Heart right ventricle (tissue), 16 donors: ENCODE measurements around the gene ABHD11. TPM values are rescaled to one million over a fixed set of nuclear protein-coding genes. Genes with fewer than 3 reads are reported as not detected.

Source experiments
- ATAC-seq, 8 donors: fragments of 200-7000 bp; cut with Tn5 transposase; one replicate each; pipeline ENCODE4 v1.9.1; 2020; ENCODE audit warnings: mild to moderate bottlenecking in 8 of 8, moderate library complexity in 8 of 8, moderate number of reproducible peaks in 1 of 8
- DNase-seq, 2 donors: peaks; one replicate each; pipeline ENCODE4 v3.0.0-alpha.2; 2020
- H3K27ac ChIP-seq, 10 donors: fragments of 200-600 bp; sonication (generic) in 2 of 10; one replicate each; pipeline versions ENCODE4 v1.5.0 to v1.8.0; 2020 to 2022; ENCODE audit warnings: mild to moderate bottlenecking in 3 of 10
- H3K27me3 ChIP-seq, 7 donors: fragments of 200-600 bp; one replicate each; pipeline ENCODE4 v1.8.0; 2021 to 2022; ENCODE audit warnings: mild to moderate bottlenecking in 2 of 7
- H3K36me3 ChIP-seq, 9 donors: fragments of 200-600 bp; sonication (generic) in 1 of 9; one replicate each; pipeline versions ENCODE4 v1.5.0 to v1.8.0; 2020 to 2022; ENCODE audit warnings: mild to moderate bottlenecking in 2 of 9
- H3K4me1 ChIP-seq, 9 donors: fragments of 200-600 bp; sonication (generic) in 1 of 9; one replicate each; pipeline versions ENCODE4 v1.5.0 to v1.8.0; 2020 to 2022; ENCODE audit warnings: mild to moderate bottlenecking in 4 of 9
- H3K4me3 ChIP-seq, 10 donors: fragments of 200-600 bp; sonication (generic) in 2 of 10; one replicate each; pipeline versions ENCODE4 v1.5.0 to v1.8.0; 2020 to 2022; ENCODE audit warnings: mild to moderate bottlenecking in 7 of 10, moderate library complexity in 2 of 10
- H3K9me3 ChIP-seq, 11 donors: fragments of 200-600 bp in 10 of 11; sonication (generic) in 2 of 11; one replicate each; pipeline versions ENCODE4 v1.5.0 to v1.8.0; 2013 to 2022; ENCODE audit warnings: mild to moderate bottlenecking in 2 of 11, control low read depth in 1 of 11, moderate library complexity in 1 of 11
- WGBS, 2 donors: extraction: QIAGEN DNeasy Blood & Tissue Kit; methylation state at CpG; one replicate each; pipeline ENCODE4 v1.1.7; 2013; ENCODE audit warnings: inconsistent platforms in 1 of 2; 5-methylcytosine and 5-hydroxymethylcytosine counted together
- intact Hi-C, 10 donors: fragments of 100-400 bp; cut with DNase I; formaldehyde crosslinking; loops; one replicate each; pipeline versions ENCODE4 v1.11.1 to v1.14.2; 2022
- polyA plus RNA-seq, 2 donors: library from polyadenylated mRNA; stranded (reverse); fragments of 200-250 nt; gene quantifications; one replicate each; pipeline ENCODE4 v1.2.3, GENCODE V29; 2013
- total RNA-seq, 10 donors: library from RNA; stranded (reverse); fragmentation: NEBNext Ultra II Directional in 3 of 10; extraction: Animal tissue kit (Norgen Biotek cat#: 25700) in 3 of 10; gene quantifications; one replicate each; pipeline versions ENCODE4 v1.2.1 to v1.2.4, GENCODE V29; 2021 to 2023
- TF ChIP-seq, protein P1 (sequence below), 9 donors: fragments of 200-600 bp; sonication (generic) in 2 of 9; IDR thresholded peaks; one replicate each; pipeline versions ENCODE4 v1.5.0 to v1.8.0; 2021 to 2022; ENCODE audit warnings: antibody characterized with exemption in 9 of 9, mild to moderate bottlenecking in 5 of 9, moderate library complexity in 1 of 9
- donor health status: Arrhythmogenic right ventricular cardiomyopathy.
- donor health status: ischemic (EF 13 %, LVEDD 7.1; RV severe dilation, severe dysfunction).
- donor health status: healthy with polysubstance abuse.
- donor health status: DM: no; HTN: yes; CAD: no.
- donor health status: DM: no; HTN: no; CAD: no.
- donor health status: ischemic (EF 25% LVEDD 6.9; RV normal size, moderate dysfunction).
- donor health status: ischemic (EF 25% LVEDD 5.7; RV mildly dilated, moderate dysfunction).
- donor health status: healthy.
- donor health status: DM: yes; HTN: yes; CAD: no.
- donor health status: Ischemic cardiomyopathy.
- donor health status: ischemic (EF 35%, LVEDD 5.7; RV mildly dilated, moderate dysfunction).
- donor health status: nonischemic (EF 11% LVEDD 7.7; RV severe dilation, severe dysfunction).
- donor health status: DM: yes; HTN: yes; CAD: no.
- donor health status: PGD.
- donor health status: ischemic (EF 29% LVEDD 5.4; RV normal size, mild dysfunction).
- donor health status: nonischemic (EF 23%, LVEDD 6.1; RV moderate dilation, normal function).

The ABHD11 gene
- total and polyA plus RNA-seq, 12 donors: 20.0 to 36.8 (median 29.6) TPM

DNA sequence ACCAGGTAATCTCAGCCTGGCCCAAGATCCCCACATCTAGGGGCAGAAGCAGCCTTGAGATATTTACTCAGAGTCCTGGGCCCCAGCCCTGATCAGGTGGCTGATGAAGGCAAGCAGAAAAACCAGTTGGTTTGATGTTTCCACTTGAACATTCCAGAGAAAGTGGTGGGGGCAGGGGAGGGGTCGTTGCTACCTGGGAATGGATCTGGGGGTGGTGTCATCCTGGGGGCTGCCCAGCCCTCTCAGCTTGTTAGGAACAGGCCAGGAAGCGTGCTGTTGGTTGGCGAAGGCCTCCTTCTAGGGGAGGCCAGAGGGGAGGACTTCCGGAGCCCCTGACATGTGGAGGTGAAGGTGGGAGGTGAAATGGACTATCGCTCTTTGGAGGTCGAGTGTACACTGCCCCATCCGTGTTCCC, 3.7 kb upstream of the ABHD11 start:
- TF ChIP-seq, protein P1, sequence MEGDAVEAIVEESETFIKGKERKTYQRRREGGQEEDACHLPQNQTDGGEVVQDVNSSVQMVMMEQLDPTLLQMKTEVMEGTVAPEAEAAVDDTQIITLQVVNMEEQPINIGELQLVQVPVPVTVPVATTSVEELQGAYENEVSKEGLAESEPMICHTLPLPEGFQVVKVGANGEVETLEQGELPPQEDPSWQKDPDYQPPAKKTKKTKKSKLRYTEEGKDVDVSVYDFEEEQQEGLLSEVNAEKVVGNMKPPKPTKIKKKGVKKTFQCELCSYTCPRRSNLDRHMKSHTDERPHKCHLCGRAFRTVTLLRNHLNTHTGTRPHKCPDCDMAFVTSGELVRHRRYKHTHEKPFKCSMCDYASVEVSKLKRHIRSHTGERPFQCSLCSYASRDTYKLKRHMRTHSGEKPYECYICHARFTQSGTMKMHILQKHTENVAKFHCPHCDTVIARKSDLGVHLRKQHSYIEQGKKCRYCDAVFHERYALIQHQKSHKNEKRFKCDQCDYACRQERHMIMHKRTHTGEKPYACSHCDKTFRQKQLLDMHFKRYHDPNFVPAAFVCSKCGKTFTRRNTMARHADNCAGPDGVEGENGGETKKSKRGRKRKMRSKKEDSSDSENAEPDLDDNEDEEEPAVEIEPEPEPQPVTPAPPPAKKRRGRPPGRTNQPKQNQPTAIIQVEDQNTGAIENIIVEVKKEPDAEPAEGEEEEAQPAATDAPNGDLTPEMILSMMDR (IDR thresholded peaks at IDR 0.05): no peak
- ATAC-seq (no peak), DNase-seq (no peak)
- Histone ChIP-seq H3K9me3 (no peaks in the 10 kb centered on the region), H3K27ac (no peak overlapping the region), H3K36me3 (peaks cover 0 to 3% (median 0%) of the 10 kb centered on the region in 9 donors), H3K4me1 (peaks cover 6 to 25% (median 13%) of the 10 kb centered on the region in 9 donors), H3K4me3 (no peak overlapping the region), H3K27me3 (no peaks in the 10 kb centered on the region)
- WGBS, 2 donors: 48 to 54% methylated on average over 7 of the region's 7 CpGs
- intact Hi-C loops: loop anchor here in 1 of 10 donors (10.0 kb wide), 1 partner anchor 112 kb away; no protein-coding TSS in a partner anchor

DNA sequence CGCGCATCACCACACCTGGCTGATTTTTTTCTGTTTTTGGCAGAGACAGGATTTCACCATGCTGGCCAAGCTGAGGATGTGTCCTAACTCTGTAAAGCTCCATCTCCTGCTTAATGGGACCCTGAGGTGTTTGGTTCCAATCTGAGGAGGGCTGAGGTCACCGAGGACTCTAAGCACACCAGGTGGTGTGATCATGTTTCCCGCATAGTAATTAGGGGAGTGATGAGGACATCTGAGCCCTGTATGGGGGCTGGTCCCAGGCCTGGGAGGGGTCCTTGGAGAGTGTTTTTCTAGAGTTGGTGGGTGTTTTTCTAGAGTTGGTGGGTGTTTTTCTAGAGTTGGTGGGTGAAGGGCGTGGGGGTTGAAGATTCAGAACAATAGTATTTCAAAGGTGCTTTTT, 3.0 kb upstream of the ABHD11 start:
- Histone ChIP-seq H3K4me1 (peaks cover 6 to 29% (median 16%) of the 10 kb centered on the region in 9 donors), H3K36me3 (peaks cover 0 to 11% (median 0%) of the 10 kb centered on the region in 9 donors), H3K27me3 (no peaks in the 10 kb centered on the region), H3K4me3 (no peak overlapping the region), H3K9me3 (no peaks in the 10 kb centered on the region), H3K27ac (no peak overlapping the region)
- ATAC-seq (no peak), DNase-seq (no peak)
- 88 to 91% methylated on average over 5 of the region's 5 CpGs for WGBS, 2 donors
- TF ChIP-seq, protein P1 (IDR thresholded peaks at IDR 0.05): no peak
- intact Hi-C loops: loop anchor here in 1 of 10 donors (10.0 kb wide), 1 partner anchor 113 kb away; no protein-coding TSS in a partner anchor

DNA sequence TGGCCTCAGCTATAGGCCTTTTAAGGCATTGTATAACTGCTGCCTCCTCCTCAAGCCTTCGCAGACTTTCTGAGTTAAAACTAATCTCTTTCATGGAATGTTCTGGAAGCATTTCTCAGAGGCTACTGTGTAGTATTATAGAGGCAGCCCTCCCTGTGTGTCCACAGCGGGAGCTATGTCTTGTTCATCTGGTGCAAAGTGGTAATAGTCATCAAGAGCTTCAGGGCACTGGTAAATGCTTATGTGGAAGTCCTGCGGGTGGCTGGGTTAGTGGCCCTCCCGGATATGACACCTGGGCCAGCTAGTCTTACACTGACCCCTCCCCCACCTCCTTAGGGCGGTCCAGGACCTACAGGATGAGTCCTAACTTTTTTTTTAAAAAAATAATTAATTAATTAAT, 2.2 kb upstream of the ABHD11 start:
- ATAC-seq: no peak
- intact Hi-C loops: loop anchor here in 1 of 10 donors (10.0 kb wide), 1 partner anchor 114 kb away; no protein-coding TSS in a partner anchor
- Histone ChIP-seq H3K4me1 (peaks cover 6 to 29% (median 16%) of the 10 kb centered on the region in 9 donors), H3K27me3 (no peaks in the 10 kb centered on the region), H3K9me3 (no peaks in the 10 kb centered on the region), H3K27ac (no peak overlapping the region), H3K4me3 (no peak overlapping the region), H3K36me3 (peaks cover 0 to 19% (median 0%) of the 10 kb centered on the region in 9 donors)
- DNase-seq: no peak
- TF ChIP-seq, protein P1 (IDR thresholded peaks at IDR 0.05): no peak
- 71 to 78% methylated on average over 5 of the region's 5 CpGs for WGBS, 2 donors

DNA sequence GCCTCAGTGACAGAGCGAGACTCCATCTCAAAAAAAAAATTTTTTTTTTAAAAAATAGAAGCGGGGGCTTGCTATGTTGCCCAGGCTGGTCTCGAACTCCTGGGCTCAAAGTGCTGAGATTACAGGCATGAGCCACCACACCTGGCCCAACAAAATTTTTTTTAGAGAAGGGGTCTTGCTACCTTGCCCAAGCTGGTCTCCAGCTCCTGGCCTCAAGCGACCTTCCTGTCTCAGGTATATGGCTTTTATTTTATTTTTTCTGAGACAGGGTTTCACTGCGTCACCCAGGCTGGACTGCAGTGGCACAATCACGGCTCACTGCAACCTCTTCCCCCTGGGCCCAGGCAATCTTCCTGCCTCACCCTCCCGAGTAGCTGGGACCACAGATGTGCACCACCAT, 1.6 kb upstream of the ABHD11 start:
- H3K27ac ChIP-seq: no peak overlapping the region
- TF ChIP-seq, protein P1 (IDR thresholded peaks at IDR 0.05): no peak
- peaks cover 0 to 23% (median 0%) of the 10 kb centered on the region in 9 donors for H3K36me3 ChIP-seq
- ATAC-seq: no peak
- intact Hi-C loops: loop anchor here in 1 of 10 donors (10.0 kb wide), 1 partner anchor 115 kb away; no protein-coding TSS in a partner anchor
- no peaks in the 10 kb centered on the region for H3K27me3 ChIP-seq
- DNase-seq: no peak
- no peak overlapping the region for H3K4me3 ChIP-seq
- 86 to 88% methylated on average over 7 of the region's 7 CpGs for WGBS, 2 donors
- H3K9me3 ChIP-seq: no peaks in the 10 kb centered on the region
- peaks cover 6 to 29% (median 16%) of the 10 kb centered on the region in 9 donors for H3K4me1 ChIP-seq
